A673 (cell line): ENCODE results near the gene AHSG. TPM values are rescaled to one million over a fixed set of nuclear protein-coding genes. Genes with fewer than 3 reads are reported as not detected.
A peak's percentile ranks its signal among the peaks of the same experiment; 100 is the strongest.

Experiments used
- Bru-seq: library from RNA; stranded (reverse); fragments of 400-500 nt; gene quantifications from one replicate; lab custom pipeline; 2021; lab: Mats Ljungman, UMichigan
- BruChase-seq, 2 experiments: library from RNA; stranded (reverse); fragments of 400-500 nt; gene quantifications; one replicate each; lab custom pipeline; 2021; lab: Mats Ljungman, UMichigan
- BruUV-seq: library from RNA; stranded (reverse); fragments of 400-500 nt; replicated peaks from 2 replicates; lab custom pipeline; 2021; lab: Mats Ljungman, UMichigan
- CTCF ChIA-PET: fragments of 300-600 bp; sonication (Branson Sonifier 250); formaldehyde crosslinking; loops from one replicate; lab custom pipeline; 2022; ENCODE audit warnings: antibody characterized with exemption; lab: Charles Lee
- POLR2A ChIA-PET: fragments of 300-600 bp; sonication (Branson Sonifier 250); formaldehyde crosslinking; loops from one replicate; lab custom pipeline; 2022; ENCODE audit warnings: antibody characterized with exemption; ENCODE audit not compliant: low non-redundant PET; lab: Charles Lee
- DNase-seq: peaks from one replicate; pipeline ENCODE4 v3.0.0-alpha.2; 2015; ENCODE audit warnings: low spot score
- H3K27ac ChIP-seq: fragments of 200-600 bp; sonication (generic); 2 replicates; pipeline ENCODE4 v1.5.1; 2016; ENCODE audit warnings: mixed run types, low read depth, mild to moderate bottlenecking, mixed read lengths, antibody characterized with exemption, low read length; ENCODE audit not compliant: poor library complexity, severe bottlenecking
- H3K27me3 ChIP-seq: fragments of 200-600 bp; sonication (generic); replicated peaks from 2 replicates; pipeline ENCODE4 v1.6.1; 2017; ENCODE audit warnings: mixed run types, low read depth, mild to moderate bottlenecking, mixed read lengths, antibody characterized with exemption, low read length; ENCODE audit not compliant: insufficient read depth, poor library complexity
- H3K36me3 ChIP-seq: fragments of 200-600 bp; sonication (generic); 2 replicates; pipeline ENCODE4 v1.6.1; 2016; ENCODE audit warnings: mixed run types, mild to moderate bottlenecking, mixed read lengths, antibody characterized with exemption, low read length; ENCODE audit not compliant: insufficient read depth, poor library complexity, severe bottlenecking
- H3K4me1 ChIP-seq: fragments of 200-600 bp; sonication (generic); 2 replicates; pipeline ENCODE4 v1.6.1; 2017; ENCODE audit warnings: mixed run types, mild to moderate bottlenecking, mixed read lengths, antibody characterized with exemption, low read length; ENCODE audit not compliant: insufficient read depth, poor library complexity, severe bottlenecking
- H3K4me3 ChIP-seq: fragments of 200-600 bp; sonication (generic); 2 replicates; pipeline ENCODE4 v1.5.1; 2016; ENCODE audit warnings: low read depth, mixed run types, mild to moderate bottlenecking, mixed read lengths, low read length; ENCODE audit not compliant: poor library complexity, severe bottlenecking
- H3K9me3 ChIP-seq: fragments of 200-600 bp; sonication (generic); 2 replicates; pipeline ENCODE4 v1.6.1; 2016; ENCODE audit warnings: mixed run types, low read depth, mild to moderate bottlenecking, mixed read lengths, antibody characterized with exemption, low read length; ENCODE audit not compliant: poor library complexity, severe bottlenecking
- CTCF ChIP-seq: fragments of 300-800, 200-600 bp; sonication (generic); conservative IDR thresholded peaks from 2 replicates; pipeline ENCODE4 v1.5.1; 2017; ENCODE audit warnings: low read depth, mild to moderate bottlenecking, antibody characterized with exemption, low read length, moderate library complexity, mixed read lengths
- EZH2 ChIP-seq: fragments of 200-600 bp; sonication (generic); IDR thresholded peaks from 2 replicates; pipeline ENCODE4 v1.6.1; 2017; ENCODE audit warnings: borderline replicate concordance, low read depth, mild to moderate bottlenecking, mixed read lengths, antibody characterized with exemption, low read length; ENCODE audit not compliant: poor library complexity, severe bottlenecking
- intact Hi-C: fragments of 100-400 bp; cut with micrococcal nuclease; formaldehyde crosslinking; loops from one replicate; pipeline ENCODE4 v1.10.0; 2022; ENCODE audit not compliant: unreplicated experiment
- long read RNA-seq: library from polyadenylated mRNA; stranded (forward); transcript quantifications from one replicate; pipeline ENCODE4 v2.0.0, GENCODE V29; 2022
- total RNA-seq: library from RNA; stranded (reverse); gene quantifications from 2 replicates; pipeline ENCODE4 v1.2.3, GENCODE V29; 2021

The AHSG gene, protein sequence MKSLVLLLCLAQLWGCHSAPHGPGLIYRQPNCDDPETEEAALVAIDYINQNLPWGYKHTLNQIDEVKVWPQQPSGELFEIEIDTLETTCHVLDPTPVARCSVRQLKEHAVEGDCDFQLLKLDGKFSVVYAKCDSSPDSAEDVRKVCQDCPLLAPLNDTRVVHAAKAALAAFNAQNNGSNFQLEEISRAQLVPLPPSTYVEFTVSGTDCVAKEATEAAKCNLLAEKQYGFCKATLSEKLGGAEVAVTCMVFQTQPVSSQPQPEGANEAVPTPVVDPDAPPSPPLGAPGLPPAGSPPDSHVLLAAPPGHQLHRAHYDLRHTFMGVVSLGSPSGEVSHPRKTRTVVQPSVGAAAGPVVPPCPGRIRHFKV
- total RNA-seq (3.2 and 4.9 TPM in 2 replicates), Bru-seq, nascent RNA (percentile 54 among the genes with signal in this experiment), BruChase-seq, experiment 1, labeled RNA remaining after a 2-hour chase (percentile 50 among the genes with signal in this experiment), BruChase-seq, experiment 2, labeled RNA remaining after a 6-hour chase (percentile 54 among the genes with signal in this experiment)
- long read RNA-seq, partial matches to known transcripts = 1 of 11 reads
- long read RNA-seq, other reads (novel, unspliced or antisense) = 9 of 11 reads

DNA sequence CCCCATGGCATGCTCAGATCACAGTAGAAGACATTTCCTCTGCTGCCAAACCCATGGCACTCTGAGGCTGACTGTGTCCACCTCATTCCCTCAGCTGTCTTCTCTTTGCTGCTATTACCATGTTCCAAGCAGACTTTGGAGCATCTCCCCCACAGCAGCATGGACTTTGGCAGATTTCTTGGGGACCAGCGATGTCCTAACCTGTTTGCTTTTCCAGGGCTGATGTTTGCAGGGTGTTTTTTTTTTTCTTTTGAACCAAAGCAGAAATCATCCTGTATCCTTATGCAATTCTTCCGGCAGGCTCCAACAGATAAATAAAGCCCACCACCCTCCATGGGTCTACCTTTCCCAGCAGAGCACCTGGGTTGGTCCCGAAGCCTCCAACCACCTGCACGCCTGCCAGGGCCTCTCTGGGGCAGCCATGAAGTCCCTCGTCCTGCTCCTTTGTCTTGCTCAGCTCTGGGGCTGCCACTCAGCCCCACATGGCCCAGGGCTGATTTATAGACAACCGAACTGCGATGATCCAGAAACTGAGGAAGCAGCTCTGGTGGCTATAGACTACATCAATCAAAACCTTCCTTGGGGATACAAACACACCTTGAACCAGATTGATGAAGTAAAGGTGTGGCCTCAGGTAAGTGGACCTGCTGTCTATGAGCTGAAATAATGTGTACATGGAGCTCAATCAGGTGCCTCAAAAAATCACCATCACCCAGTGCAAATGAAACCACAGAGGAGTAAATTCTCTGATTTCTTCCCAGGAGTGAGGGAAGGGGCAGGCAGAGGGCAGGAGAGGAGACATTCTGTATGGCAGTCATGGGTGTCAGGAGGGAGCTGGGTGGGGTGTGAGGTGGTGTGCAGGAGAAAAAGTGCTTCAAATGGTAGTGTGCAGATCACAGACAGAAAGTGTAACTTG is at the start of gene AHSG:
Gene AHSG, plus strand, starts transcription at position 340 of the 916 bp plus-strand sequence. Its CDS starts 82 bp downstream, at position 422.
- no peak for DNase-seq
- H3K9me3 ChIP-seq = no peaks in the 10 kb centered on the region
- CTCF ChIA-PET = interaction anchor here (1.9 kb wide), 1 partner anchor 42 kb away, joined by 7 read pairs; the partner anchor contains the start of gene DNAJB11
- intact Hi-C loops = loop anchor here (5.0 to 10.0 kb wide), 2 partner anchors 172 to 631 kb away; partner anchors contain the start of gene EIF4A2
- peak within 1 kb of the TSS; percentile 34 for H3K4me3 ChIP-seq
- H3K4me1 ChIP-seq = peaks cover 35% of the 10 kb centered on the region
- BruUV-seq = no TSS peak
- H3K36me3 ChIP-seq = no peaks in the 10 kb centered on the region
- TF ChIP-seq CTCF (no peak), EZH2 (no peak)
- peak within 1 kb of the TSS; percentile 87 for H3K27ac ChIP-seq
- H3K27me3 ChIP-seq = no peaks in the 10 kb centered on the region
- POLR2A ChIA-PET = interaction anchor here (0.9 kb wide), 1 partner anchor 502 kb away, joined by 10 read pairs; no protein-coding TSS in a partner anchor

GRCh38 chr3:186564586-186564985 is 48.3 kb upstream of the AHSG start:
- DNase-seq = no peak
- Histone ChIP-seq H3K27me3 (no peaks in the 10 kb centered on the region), H3K36me3 (no peaks in the 10 kb centered on the region), H3K27ac (no peak overlapping the region), H3K4me1 (peaks cover 4% of the 10 kb centered on the region), H3K9me3 (no peaks in the 10 kb centered on the region), H3K4me3 (no peak overlapping the region)
- ChIA-PET POLR2A (no interaction called here), CTCF (no interaction called here)
- TF ChIP-seq EZH2 = no peak
- no peak for TF ChIP-seq CTCF
- intact Hi-C loops = loop anchor here (10.0 kb wide), 1 partner anchor 460 kb away; the partner anchor contains the start of gene ETV5
- no TSS peak for BruUV-seq

GRCh38 chr3:186566772-186567071 is 46.1 kb upstream of the AHSG start:
- POLR2A ChIA-PET = no interaction called here
- H3K4me1 ChIP-seq = peaks cover 9% of the 10 kb centered on the region
- CTCF ChIA-PET = no interaction called here
- intact Hi-C loops = loop anchor here (10.0 kb wide), 1 partner anchor 462 kb away; the partner anchor contains the start of gene ETV5
- no peaks in the 10 kb centered on the region for H3K27me3 ChIP-seq
- TF ChIP-seq CTCF (no peak), EZH2 (no peak)
- no peaks in the 10 kb centered on the region for H3K36me3 ChIP-seq
- H3K27ac ChIP-seq = peak overlapping the region; percentile 85
- BruUV-seq = no TSS peak
- no peaks in the 10 kb centered on the region for H3K9me3 ChIP-seq
- H3K4me3 ChIP-seq = peak overlapping the region; percentile 91
- no peak for DNase-seq
